HCT116 (cell line): ENCODE results near the gene KRTAP4-4. TPM values are rescaled to one million over a fixed set of nuclear protein-coding genes. Genes with fewer than 3 reads are reported as not detected.

Source experiments
- ATAC-seq: fragments of 200-7000 bp; cut with Tn5 transposase; 2 replicates; pipeline ENCODE4 v1.9.1; 2020; ENCODE audit warnings: mild to moderate bottlenecking, moderate library complexity
- BruUV-seq: library from RNA; stranded (reverse); fragments of 400-500 nt; replicated peaks from 2 replicates; lab custom pipeline; 2021; lab: Mats Ljungman, UMichigan
- CTCF ChIA-PET: fragments of 300-600 bp; sonication (Branson Sonifier 250); formaldehyde crosslinking; loops from one replicate; lab custom pipeline; 2021; ENCODE audit warnings: antibody characterized with exemption; lab: Charles Lee
- POLR2A ChIA-PET: fragments of 300-600, 350-600 bp; sonication (Branson Sonifier 250); formaldehyde crosslinking; loops from one replicate; lab custom pipeline; 2021; ENCODE audit warnings: antibody characterized with exemption; lab: Charles Lee
- RAD21 ChIA-PET, 2 experiments: fragments of 300-600 bp; sonication (Branson Sonifier 250); formaldehyde crosslinking; loops; one replicate each; lab custom pipeline; 2023; ENCODE audit warnings: low total read pairs in 2 of 2; ENCODE audit not compliant: uncharacterized antibody in 2 of 2, unreplicated experiment in 2 of 2, low non-redundant PET in 1 of 2; lab: Charles Lee
- DNase-seq: peaks from one replicate; pipeline ENCODE4 v3.0.0-alpha.2; 2010; ENCODE audit warnings: low read depth, low spot score
- H2AFZ ChIP-seq: fragments of 200-600 bp; shearing (Covaris generic), sonication (generic); 2 replicates; pipeline ENCODE4 v1.6.1; 2017; ENCODE audit warnings: low read depth, mixed run types, mixed read lengths, antibody characterized with exemption, low read length; ENCODE audit not compliant: poor library complexity, severe bottlenecking
- H3K27ac ChIP-seq: 2 replicates; pipeline ENCODE4 v1.5.1; 2012; ENCODE audit warnings: low read depth, low read length
- H3K27me3 ChIP-seq: fragments of 200-600 bp; sonication (generic); 2 replicates; pipeline ENCODE4 v1.6.1; 2016; ENCODE audit warnings: mixed run types, low read length, mixed read lengths; ENCODE audit not compliant: insufficient read depth
- H3K36me3 ChIP-seq, 2 experiments: fragments of 200-500 bp in 1 of 2; fragments of 200-600 bp in 1 of 2; sonication (Bioruptor generic) in 1 of 2; sonication (generic) in 1 of 2; 2 replicates each; pipeline versions ENCODE4 v1.5.1 to v1.6.1; 2014 to 2016; ENCODE audit warnings: low read length in 2 of 2, inconsistent platforms in 1 of 2, mixed read lengths in 1 of 2, mixed run types in 1 of 2; ENCODE audit not compliant: insufficient read depth in 2 of 2, control insufficient read depth in 1 of 2
- H3K4me1 ChIP-seq, 2 experiments: fragments of 200-600 bp in 1 of 2; sonication (generic) in 1 of 2; 2 replicates each; pipeline versions ENCODE4 v1.5.1 to v1.6.1; 2012 to 2017; ENCODE audit warnings: low read length in 2 of 2, inconsistent platforms in 1 of 2, mild to moderate bottlenecking in 1 of 2, mixed read lengths in 1 of 2, mixed run types in 1 of 2, moderate library complexity in 1 of 2; ENCODE audit not compliant: insufficient read depth in 2 of 2, control insufficient read depth in 1 of 2
- H3K4me2 ChIP-seq: fragments of 200-600 bp; sonication (generic); 2 replicates; pipeline ENCODE4 v1.6.1; 2017; ENCODE audit warnings: mixed run types, low read length, mixed read lengths
- H3K4me3 ChIP-seq, 2 experiments: fragments of 200-600 bp in 1 of 2; sonication (generic) in 1 of 2; replicated peaks in 1 of 2; 2 replicates each; pipeline ENCODE4 v1.5.1; 2011 to 2016; ENCODE audit warnings: low read length in 2 of 2, control low read depth in 1 of 2, low read depth in 1 of 2, mild to moderate bottlenecking in 1 of 2, mixed read lengths in 1 of 2, mixed run types in 1 of 2
- H3K79me2 ChIP-seq: fragments of 200-600 bp; sonication (generic); 2 replicates; pipeline ENCODE4 v1.6.1; 2017; ENCODE audit warnings: mild to moderate bottlenecking, mixed run types, low read length, moderate library complexity, mixed read lengths; ENCODE audit not compliant: insufficient read depth
- H3K9ac ChIP-seq: fragments of 200-600 bp; sonication (generic); 2 replicates; pipeline ENCODE4 v1.6.1; 2016; ENCODE audit warnings: low read length, mixed read lengths
- H3K9me2 ChIP-seq: fragments of 200-600 bp; sonication (generic), shearing (Covaris generic); 2 replicates; pipeline ENCODE4 v1.6.1; 2017; ENCODE audit warnings: mixed run types, mild to moderate bottlenecking, moderate library complexity; ENCODE audit not compliant: insufficient read depth
- H3K9me3 ChIP-seq, 2 experiments: fragments of 200-500 bp in 1 of 2; fragments of 200-600 bp in 1 of 2; sonication (Bioruptor generic) in 1 of 2; sonication (generic) in 1 of 2; 2 replicates each; pipeline ENCODE4 v1.6.1; 2014 to 2017; ENCODE audit warnings: low read length in 2 of 2, mixed read lengths in 2 of 2, inconsistent platforms in 1 of 2, low read depth in 1 of 2, mild to moderate bottlenecking in 1 of 2, mixed run types in 1 of 2, moderate library complexity in 1 of 2; ENCODE audit not compliant: control insufficient read depth in 1 of 2, insufficient read depth in 1 of 2
- H4K20me1 ChIP-seq: fragments of 200-600 bp; sonication (generic), shearing (Covaris generic); 2 replicates; pipeline ENCODE4 v1.6.1; 2017; ENCODE audit warnings: mixed run types, mild to moderate bottlenecking, moderate library complexity; ENCODE audit not compliant: insufficient read depth
- JUND ChIP-seq: IDR thresholded peaks from 2 replicates; pipeline ENCODE4 v1.6.1; 2012
- POLR2AphosphoS5 ChIP-seq: IDR thresholded peaks from 2 replicates; pipeline ENCODE4 v1.6.1; 2011; ENCODE audit warnings: mild to moderate bottlenecking, low read depth, low read length, moderate library complexity
- RAD21 ChIP-seq: IDR thresholded peaks from 2 replicates; pipeline ENCODE4 v1.6.1; 2012; ENCODE audit warnings: low read depth, mild to moderate bottlenecking
- SIN3A ChIP-seq: IDR thresholded peaks from 2 replicates; pipeline ENCODE4 v1.6.1; 2012; ENCODE audit warnings: low read depth
- YY1 ChIP-seq: IDR thresholded peaks from 2 replicates; pipeline ENCODE4 v1.6.1; 2011; ENCODE audit warnings: low read length, low read depth, moderate library complexity, mild to moderate bottlenecking; ENCODE audit not compliant: insufficient replicate concordance; ENCODE audit errors: extremely low read depth
- intact Hi-C: fragments of 100-400 bp; cut with micrococcal nuclease; formaldehyde crosslinking; loops from 2 replicates; pipeline ENCODE4 v1.10.0; 2022
- total RNA-seq: library from RNA; stranded (reverse); gene quantifications from one replicate; pipeline ENCODE4 v1.2.1, GENCODE V29; 2021; ENCODE audit not compliant: unreplicated experiment
- TF ChIP-seq, protein P1 (sequence below): IDR thresholded peaks from 2 replicates; pipeline ENCODE4 v1.6.1; 2012
- TF ChIP-seq, protein P2 (sequence below): IDR thresholded peaks from 2 replicates; pipeline ENCODE4 v1.6.1; 2011; ENCODE audit warnings: mild to moderate bottlenecking, low read length, moderate library complexity; ENCODE audit not compliant: insufficient replicate concordance; ENCODE audit errors: extremely low read depth

KRTAP4-4 gene
- total RNA-seq, 1 experiment from 2014 or later, result not detected

- Histone ChIP-seq H3K4me1 (peaks cover 0 to 7% of the 10 kb centered on the region in 2 experiments; a peak in 1 of 4 replicates), H3K4me2 (no peak overlapping the region), H3K9me2 (no peaks in the 10 kb centered on the region), H3K36me3 (peaks cover 0 to 4% of the 10 kb centered on the region in 2 experiments; a peak in 1 of 4 replicates), H3K9me3 (peaks cover 0 to 11% of the 10 kb centered on the region in 2 experiments; a peak in 2 of 4 replicates), H3K4me3 (no peak overlapping the region), H3K27me3 (no peaks in the 10 kb centered on the region), H3K9ac (no peak overlapping the region), H2AFZ (no peak overlapping the region), H4K20me1 (no peaks in the 10 kb centered on the region), H3K79me2 (no peaks in the 10 kb centered on the region), H3K27ac (no peak overlapping the region)
- no peak for DNase-seq
- intact Hi-C loops, result no loop called here
- POLR2A ChIA-PET, result no interaction called here
- ATAC-seq, result no peak
- RAD21 ChIA-PET, result no interaction called here
- CTCF ChIA-PET, result no interaction called here
- TF ChIP-seq RAD21 (no peak), JUND (no peak), SIN3A (no peak), POLR2AphosphoS5 (no peak), YY1 (no peak)
- TF ChIP-seq, protein P1, sequence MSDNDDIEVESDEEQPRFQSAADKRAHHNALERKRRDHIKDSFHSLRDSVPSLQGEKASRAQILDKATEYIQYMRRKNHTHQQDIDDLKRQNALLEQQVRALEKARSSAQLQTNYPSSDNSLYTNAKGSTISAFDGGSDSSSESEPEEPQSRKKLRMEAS, result no peak
- TF ChIP-seq, protein P2, sequence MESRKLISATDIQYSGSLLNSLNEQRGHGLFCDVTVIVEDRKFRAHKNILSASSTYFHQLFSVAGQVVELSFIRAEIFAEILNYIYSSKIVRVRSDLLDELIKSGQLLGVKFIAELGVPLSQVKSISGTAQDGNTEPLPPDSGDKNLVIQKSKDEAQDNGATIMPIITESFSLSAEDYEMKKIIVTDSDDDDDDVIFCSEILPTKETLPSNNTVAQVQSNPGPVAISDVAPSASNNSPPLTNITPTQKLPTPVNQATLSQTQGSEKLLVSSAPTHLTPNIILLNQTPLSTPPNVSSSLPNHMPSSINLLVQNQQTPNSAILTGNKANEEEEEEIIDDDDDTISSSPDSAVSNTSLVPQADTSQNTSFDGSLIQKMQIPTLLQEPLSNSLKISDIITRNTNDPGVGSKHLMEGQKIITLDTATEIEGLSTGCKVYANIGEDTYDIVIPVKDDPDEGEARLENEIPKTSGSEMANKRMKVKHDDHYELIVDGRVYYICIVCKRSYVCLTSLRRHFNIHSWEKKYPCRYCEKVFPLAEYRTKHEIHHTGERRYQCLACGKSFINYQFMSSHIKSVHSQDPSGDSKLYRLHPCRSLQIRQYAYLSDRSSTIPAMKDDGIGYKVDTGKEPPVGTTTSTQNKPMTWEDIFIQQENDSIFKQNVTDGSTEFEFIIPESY, result no peak
- no TSS peak for BruUV-seq
These were observed 44.3 kb downstream of the KRTAP4-4 start for GRCh38 chr17:41116297-41116696.
